Adrenal gland (tissue), 5 donors: Measurements from ENCODE around the gene MMAB.

Experiments
- CTCF ChIP-seq, 6 experiments: fragments of 450-650 bp in 4 of 6; fragments of 200-600 bp in 2 of 6; sonication (generic) in 1 of 6; IDR thresholded peaks; 1 replicate in 5 of 6; 2 replicates in 1 of 6; pipeline versions ENCODE4 v1.5.1 to v1.8.0; 2016 to 2021; ENCODE audit warnings: antibody characterized with exemption in 6 of 6, mild to moderate bottlenecking in 2 of 6, moderate library complexity in 1 of 6
- POLR2A ChIP-seq, 2 donors: fragments of 450-650 bp; IDR thresholded peaks; one replicate each; pipeline ENCODE4 v1.6.1; 2017; ENCODE audit warnings: antibody characterized with exemption in 2 of 2, mild to moderate bottlenecking in 2 of 2, moderate library complexity in 1 of 2
- donor health status: DM: no; HTN: no; CAD: no.

- TF ChIP-seq CTCF (IDR thresholded peaks at IDR 0.05) (no peak), POLR2A (IDR thresholded peaks at IDR 0.05) (no peak)
These were observed 33.2 kb upstream of the MMAB start for GRCh38 chr12:109606320-109607028.
